ENCODE measurements around the gene VWA3B.
"Not testable (repeated sequence)": the region's sequence is repeated elsewhere in the genome, so short reads cannot be mapped to it uniquely, and the experiment has no call there.

Gene VWA3B

GRCh38 chr2:98086491-98087446, at the start of gene VWA3B:
Gene VWA3B, plus strand, starts transcription at chr2:98087167. Its CDS starts 5,926 bp downstream, at chr2:98093093.
- FAIRE-seq = no peak

GRCh38 chr2:98037206-98037605, 49.8 kb upstream of the VWA3B start:
- no peak for FAIRE-seq

GRCh38 chr2:98037666-98038336, 49.2 kb upstream of the VWA3B start:
- FAIRE-seq = no peak

GRCh38 chr2:98039085-98039756, 47.7 kb upstream of the VWA3B start:
- FAIRE-seq = no peak

GRCh38 chr2:98040331-98040939, 46.5 kb upstream of the VWA3B start:
- no peak for FAIRE-seq

GRCh38 chr2:98043101-98043500, 43.9 kb upstream of the VWA3B start:
- no peak for FAIRE-seq

- not testable (repeated sequence) for FAIRE-seq
These were observed 42.2 kb upstream of the VWA3B start for GRCh38 chr2:98044730-98045129.

GRCh38 chr2:98050070-98050469, 36.9 kb upstream of the VWA3B start:
- no peak for FAIRE-seq

- no peak for FAIRE-seq
These were observed 28.6 kb upstream of the VWA3B start for GRCh38 chr2:98058191-98058975.

GRCh38 chr2:98060277-98060676, 26.7 kb upstream of the VWA3B start:
- no peak for FAIRE-seq

- no peak for FAIRE-seq
These were observed 23.6 kb upstream of the VWA3B start for GRCh38 chr2:98063291-98063854.

- FAIRE-seq = no peak
These were observed 21.2 kb upstream of the VWA3B start for GRCh38 chr2:98065808-98066207.

- FAIRE-seq = no peak
These were observed 19.8 kb upstream of the VWA3B start for GRCh38 chr2:98067160-98067559.

GRCh38 chr2:98070081-98070480, 16.9 kb upstream of the VWA3B start:
- no peak for FAIRE-seq

- FAIRE-seq = no peak
These were observed 14.5 kb upstream of the VWA3B start for GRCh38 chr2:98072442-98072841.

GRCh38 chr2:98078701-98079100, 8.3 kb upstream of the VWA3B start:
- no peak for FAIRE-seq

- no peak for FAIRE-seq
These were observed 2.7 kb upstream of the VWA3B start for GRCh38 chr2:98084151-98084868.

GRCh38 chr2:98084869-98085238, 2.1 kb upstream of the VWA3B start:
- no peak for FAIRE-seq

GRCh38 chr2:98085649-98086048, 1.3 kb upstream of the VWA3B start:
- no peak for FAIRE-seq

GRCh38 chr2:98087447-98088020, 567 bp downstream of the VWA3B start:
- FAIRE-seq = no peak

GRCh38 chr2:98088261-98088660, 1.3 kb downstream of the VWA3B start:
- no peak for FAIRE-seq
